Activated CD8-positive, alpha-beta T cell treated with anti-CD3 and anti-CD28 coated beads for 36 hours (primary cell): ENCODE data around the gene CNBD2. TPM values are rescaled to one million over a fixed set of nuclear protein-coding genes. Genes with fewer than 3 reads are reported as not detected.

Experiments
- ATAC-seq: fragments of 200-7000 bp; cut with Tn5 transposase; one replicate; pipeline ENCODE4 v1.10.0; 2021; ENCODE audit warnings: mild to moderate bottlenecking, moderate library complexity
- CTCF ChIA-PET: fragments of 350-600 bp; sonication (Branson Sonifier 250); formaldehyde crosslinking; loops from one replicate; lab custom pipeline; 2021; ENCODE audit warnings: antibody characterized with exemption; lab: Charles Lee
- POLR2A ChIA-PET: fragments of 350-600 bp; sonication (Branson Sonifier 250); formaldehyde crosslinking; loops from one replicate; lab custom pipeline; 2021; ENCODE audit warnings: antibody characterized with exemption; lab: Charles Lee
- DNase-seq: peaks from one replicate; pipeline ENCODE4 v3.0.0-alpha.2; 2020
- H3K27ac Mint-ChIP-seq: one replicate; pipeline ENCODE4 v1.8.0; 2021; ENCODE audit warnings: mild to moderate bottlenecking, mixed read lengths
- H3K27me3 Mint-ChIP-seq: one replicate; pipeline ENCODE4 v1.8.0; 2021; ENCODE audit warnings: mixed read lengths
- H3K36me3 Mint-ChIP-seq: one replicate; pipeline ENCODE4 v1.8.0; 2021; ENCODE audit warnings: low read depth, mixed read lengths
- H3K4me1 Mint-ChIP-seq: one replicate; pipeline ENCODE4 v1.8.0; 2021; ENCODE audit warnings: low read depth, mixed read lengths
- H3K4me3 Mint-ChIP-seq: one replicate; pipeline ENCODE4 v1.8.0; 2021; ENCODE audit warnings: mild to moderate bottlenecking, moderate library complexity, mixed read lengths
- H3K9me3 Mint-ChIP-seq: one replicate; pipeline ENCODE4 v1.8.0; 2021; ENCODE audit warnings: mixed read lengths
- intact Hi-C: fragments of 100-400 bp; cut with micrococcal nuclease; formaldehyde crosslinking; loops from one replicate; pipeline ENCODE4 v1.10.0; 2022
- total RNA-seq, 2 experiments: library from RNA; stranded (reverse); gene quantifications; one replicate each; pipeline ENCODE4 v1.2.3, GENCODE V29; 2021
- TF ChIP-seq, protein P1 (sequence below): fragments of 200-600 bp; IDR thresholded peaks from one replicate; pipeline ENCODE4 v1.8.0; 2022; ENCODE audit warnings: antibody characterized with exemption, mild to moderate bottlenecking

Gene CNBD2
- total RNA-seq, 2 experiments from 2014 or later: 4.9 to 6.1 TPM

DNA sequence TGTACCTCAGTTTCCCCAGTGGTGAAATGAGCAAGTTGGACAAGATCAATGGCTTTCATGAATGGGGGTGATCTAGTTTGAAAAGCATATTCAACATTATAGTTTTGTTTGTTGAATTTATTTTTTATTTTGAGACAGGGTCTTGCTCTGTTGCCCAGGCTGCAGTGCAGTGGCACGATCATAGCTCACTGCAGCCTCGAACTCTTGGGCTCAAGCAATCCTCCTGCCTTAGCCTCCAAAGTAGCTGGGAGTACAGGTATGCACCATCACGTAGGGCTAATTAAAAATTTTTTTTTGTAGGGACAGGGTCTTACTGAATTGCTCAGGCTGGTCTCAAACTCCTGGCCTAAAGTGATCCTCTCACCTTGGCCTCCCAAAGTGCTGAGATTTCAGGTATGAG is 63.4 kb downstream of the CNBD2 start:
- TF ChIP-seq, protein P1, sequence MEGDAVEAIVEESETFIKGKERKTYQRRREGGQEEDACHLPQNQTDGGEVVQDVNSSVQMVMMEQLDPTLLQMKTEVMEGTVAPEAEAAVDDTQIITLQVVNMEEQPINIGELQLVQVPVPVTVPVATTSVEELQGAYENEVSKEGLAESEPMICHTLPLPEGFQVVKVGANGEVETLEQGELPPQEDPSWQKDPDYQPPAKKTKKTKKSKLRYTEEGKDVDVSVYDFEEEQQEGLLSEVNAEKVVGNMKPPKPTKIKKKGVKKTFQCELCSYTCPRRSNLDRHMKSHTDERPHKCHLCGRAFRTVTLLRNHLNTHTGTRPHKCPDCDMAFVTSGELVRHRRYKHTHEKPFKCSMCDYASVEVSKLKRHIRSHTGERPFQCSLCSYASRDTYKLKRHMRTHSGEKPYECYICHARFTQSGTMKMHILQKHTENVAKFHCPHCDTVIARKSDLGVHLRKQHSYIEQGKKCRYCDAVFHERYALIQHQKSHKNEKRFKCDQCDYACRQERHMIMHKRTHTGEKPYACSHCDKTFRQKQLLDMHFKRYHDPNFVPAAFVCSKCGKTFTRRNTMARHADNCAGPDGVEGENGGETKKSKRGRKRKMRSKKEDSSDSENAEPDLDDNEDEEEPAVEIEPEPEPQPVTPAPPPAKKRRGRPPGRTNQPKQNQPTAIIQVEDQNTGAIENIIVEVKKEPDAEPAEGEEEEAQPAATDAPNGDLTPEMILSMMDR: no peak
- no peaks in the 10 kb centered on the region for H3K9me3 Mint-ChIP-seq
- H3K4me1 Mint-ChIP-seq: no peaks in the 10 kb centered on the region
- intact Hi-C loops: no loop called here
- DNase-seq: no peak
- H3K4me3 Mint-ChIP-seq: no peak overlapping the region
- ChIA-PET CTCF (no interaction called here), POLR2A (no interaction called here)
- H3K27ac Mint-ChIP-seq: no peak overlapping the region
- no peak for ATAC-seq
- H3K27me3 Mint-ChIP-seq: no peaks in the 10 kb centered on the region
- no peaks in the 10 kb centered on the region for H3K36me3 Mint-ChIP-seq

DNA sequence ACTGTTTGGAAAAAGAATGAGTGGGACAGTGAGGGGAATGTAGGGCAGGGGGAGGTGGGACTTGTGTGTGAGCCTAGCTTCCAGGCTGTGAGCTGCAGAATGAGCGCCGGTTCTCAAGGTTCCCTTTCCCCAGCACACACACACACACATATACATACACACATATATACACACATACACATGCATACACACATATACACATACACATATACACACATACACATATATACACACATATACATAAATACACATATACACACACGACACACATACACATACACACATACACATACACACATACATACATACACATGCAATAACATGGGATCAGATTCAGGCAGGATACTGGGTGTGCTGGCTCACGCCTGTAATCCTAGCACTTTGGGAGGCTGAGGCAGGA is 66.5 kb downstream of the CNBD2 start:
- no peaks in the 10 kb centered on the region for H3K36me3 Mint-ChIP-seq
- no peaks in the 10 kb centered on the region for H3K9me3 Mint-ChIP-seq
- no peaks in the 10 kb centered on the region for H3K4me1 Mint-ChIP-seq
- no peak for DNase-seq
- no peaks in the 10 kb centered on the region for H3K27me3 Mint-ChIP-seq
- no peak overlapping the region for H3K27ac Mint-ChIP-seq
- no peak overlapping the region for H3K4me3 Mint-ChIP-seq
- intact Hi-C loops: no loop called here
- CTCF ChIA-PET: interaction anchor here (1.5 kb wide), 1 partner anchor 42 kb away, joined by 3 read pairs; no protein-coding TSS in a partner anchor
- no peak for ATAC-seq
- TF ChIP-seq, protein P1: no peak
- POLR2A ChIA-PET: no interaction called here

DNA sequence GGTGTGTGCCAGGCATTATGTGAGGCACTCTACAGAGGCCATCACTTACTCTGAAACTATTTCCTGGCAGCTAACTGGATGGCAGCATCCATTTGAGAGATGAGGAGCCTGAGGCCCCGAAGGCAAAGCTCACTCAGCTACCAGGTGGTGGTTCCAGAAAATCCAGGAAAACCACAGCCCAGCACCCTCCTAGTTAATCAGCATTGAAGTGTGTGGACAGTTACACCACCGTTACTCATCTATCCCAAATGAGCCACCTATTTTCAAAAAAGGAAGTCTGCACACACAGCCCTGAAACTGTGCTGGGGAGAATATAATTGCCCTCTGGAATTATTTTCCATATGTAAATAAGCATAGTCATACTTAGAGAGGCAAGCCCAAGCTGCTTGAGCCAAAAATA is 67.4 kb downstream of the CNBD2 start:
- Mint-ChIP-seq H3K27ac (no peak overlapping the region), H3K36me3 (no peaks in the 10 kb centered on the region), H3K4me3 (no peak overlapping the region), H3K4me1 (no peaks in the 10 kb centered on the region), H3K27me3 (no peaks in the 10 kb centered on the region), H3K9me3 (no peaks in the 10 kb centered on the region)
- intact Hi-C loops: no loop called here
- POLR2A ChIA-PET: no interaction called here
- DNase-seq (no peak), ATAC-seq (no peak)
- TF ChIP-seq, protein P1: no peak
- CTCF ChIA-PET: no interaction called here

DNA sequence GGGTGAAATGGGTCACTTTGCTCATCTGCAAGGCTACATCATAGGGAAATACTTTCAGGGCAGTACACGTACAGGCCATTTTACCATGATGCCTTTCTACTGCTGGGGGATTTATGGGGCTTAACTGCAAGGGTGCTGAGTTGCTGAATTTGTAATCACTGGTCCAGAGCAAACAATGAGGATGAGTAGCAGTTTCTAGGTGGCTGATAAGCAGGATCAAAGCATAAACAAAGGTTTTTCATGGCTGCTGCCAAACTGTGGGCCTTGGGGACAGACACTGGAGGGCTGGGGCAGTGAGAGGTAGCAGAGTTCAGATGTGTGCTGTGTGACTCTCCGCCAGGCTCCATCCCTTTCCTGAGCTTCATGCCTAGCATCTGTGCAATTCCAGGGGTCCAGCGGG is 68.3 kb downstream of the CNBD2 start:
- Mint-ChIP-seq H3K27ac (no peak overlapping the region), H3K27me3 (no peaks in the 10 kb centered on the region), H3K4me3 (no peak overlapping the region), H3K36me3 (no peaks in the 10 kb centered on the region), H3K9me3 (no peaks in the 10 kb centered on the region), H3K4me1 (no peaks in the 10 kb centered on the region)
- TF ChIP-seq, protein P1: no peak
- POLR2A ChIA-PET: no interaction called here
- ATAC-seq (no peak), DNase-seq (no peak)
- intact Hi-C loops: no loop called here
- CTCF ChIA-PET: no interaction called here

DNA sequence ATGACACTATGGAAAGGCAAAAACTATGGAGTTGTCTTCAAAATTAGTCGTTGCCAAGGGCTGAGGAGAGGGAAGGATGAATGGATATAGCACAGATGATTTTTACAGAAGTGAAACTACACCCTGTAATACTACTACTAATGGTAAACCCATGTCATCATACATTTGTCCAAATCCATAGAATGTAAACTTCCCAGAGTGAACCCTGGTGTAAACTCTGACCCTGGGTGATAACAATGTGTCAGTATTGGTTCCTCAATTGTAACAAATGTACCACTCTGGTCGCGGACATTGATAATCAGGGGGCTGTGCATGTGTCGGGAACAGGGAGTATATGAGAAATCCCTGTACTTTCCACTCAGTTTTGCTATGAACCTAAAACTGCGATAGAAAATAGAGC is 72.2 kb downstream of the CNBD2 start:
- ATAC-seq (no peak), DNase-seq (no peak)
- TF ChIP-seq, protein P1: no peak
- CTCF ChIA-PET: interaction anchor here (1.0 to 2.1 kb wide), 2 partner anchors 46 to 48 kb away, joined by 3 to 6 read pairs; no protein-coding TSS in a partner anchor
- no peaks in the 10 kb centered on the region for H3K27me3 Mint-ChIP-seq
- peaks cover 5% of the 10 kb centered on the region for H3K4me1 Mint-ChIP-seq
- peaks cover 4% of the 10 kb centered on the region for H3K36me3 Mint-ChIP-seq
- no peaks in the 10 kb centered on the region for H3K9me3 Mint-ChIP-seq
- H3K27ac Mint-ChIP-seq: no peak overlapping the region
- POLR2A ChIA-PET: interaction anchor here (1.1 kb wide), 1 partner anchor 9 kb away, joined by 3 read pairs; no protein-coding TSS in a partner anchor
- no peak overlapping the region for H3K4me3 Mint-ChIP-seq
- intact Hi-C loops: no loop called here
